A549 (cell line): ENCODE data around the gene TCF4. TPM values are rescaled to one million over a fixed set of nuclear protein-coding genes. Genes with fewer than 3 reads are reported as not detected.

Source experiments
- ATAC-seq, 2 experiments: fragments of 200-7000 bp in 1 of 2; fragments of >200 bp in 1 of 2; cut with Nextera tagmentation in 1 of 2; cut with Tn5 transposase in 1 of 2; 3 replicates each; pipeline versions ENCODE4 v1.8.0 to v1.9.1; 2018 to 2020; ENCODE audit warnings: mild to moderate bottlenecking in 1 of 2, moderate library complexity in 1 of 2
- CTCF ChIA-PET: fragments of 300-600 bp; sonication (Branson Sonifier 250); formaldehyde crosslinking; extraction: SDS; loops from one replicate; lab custom pipeline; 2021; ENCODE audit warnings: antibody characterized with exemption, inconsistent platforms; lab: Yijun Ruan, JAX
- POLR2A ChIA-PET: fragments of 350-600 bp; formaldehyde crosslinking; extraction: SDS; loops from one replicate; lab custom pipeline; 2021; ENCODE audit warnings: antibody characterized with exemption, inconsistent platforms; lab: Yijun Ruan, JAX
- DNase-seq, 2 experiments: peaks; one replicate each; pipeline versions ENCODE4 v3.0.0 to v3.0.0-alpha.2; 2011 to 2016; ENCODE audit warnings: low read depth in 1 of 2, low spot score in 1 of 2
- FAIRE-seq: peaks from 2 replicates; lab custom pipeline; 2011; peaks lifted over from hg19 to GRCh38; lab: Jason Lieb, UNC
- H3K27ac ChIP-seq, 2 experiments: fragments of >200 bp; sonication (Bioruptor Twin); formaldehyde crosslinking; 3 replicates each; pipeline ENCODE4 v1.5.1; 2016 to 2017
- H3K4me1 ChIP-seq: fragments of >200 bp; sonication (Bioruptor Twin); formaldehyde crosslinking; 3 replicates; pipeline ENCODE4 v1.6.1; 2016
- H3K4me2 ChIP-seq: fragments of >200 bp; sonication (Bioruptor Twin); formaldehyde crosslinking; 3 replicates; pipeline ENCODE4 v1.6.1; 2016
- H3K4me3 ChIP-seq: fragments of >200 bp; sonication (Bioruptor Twin); formaldehyde crosslinking; 3 replicates; pipeline ENCODE4 v1.5.1; 2016
- H3K9me3 ChIP-seq: fragments of >200 bp; sonication (Bioruptor Twin); formaldehyde crosslinking; 3 replicates; pipeline ENCODE4 v1.6.1; 2016
- BHLHE40 ChIP-seq: IDR thresholded peaks from 2 replicates; pipeline ENCODE4 v1.6.1; 2012; ENCODE audit warnings: low read depth, low read length, inconsistent platforms
- EHF ChIP-seq: fragments of 250-450 bp; sonication (Bioruptor Pico); IDR thresholded peaks from 2 replicates; pipeline ENCODE4 v1.5.0; 2020; ENCODE audit warnings: mild to moderate bottlenecking
- EHMT2 ChIP-seq: fragments of 200-600 bp; sonication (generic); IDR thresholded peaks from 2 replicates; pipeline ENCODE4 v1.6.1; 2016; ENCODE audit warnings: antibody characterized with exemption, low read depth, mild to moderate bottlenecking, moderate library complexity
- ELK1 ChIP-seq: fragments of 150-350 bp; IDR thresholded peaks from 2 replicates; pipeline ENCODE4 v1.6.1; 2014; ENCODE audit warnings: low read depth, mild to moderate bottlenecking, low read length
- FOSB ChIP-seq: fragments of 250-450 bp; sonication (Bioruptor Pico); IDR thresholded peaks from 2 replicates; pipeline ENCODE4 v1.5.0; 2020; ENCODE audit warnings: mild to moderate bottlenecking, moderate library complexity
- GATA3 ChIP-seq: IDR thresholded peaks from 2 replicates; pipeline ENCODE4 v1.6.1; 2012; ENCODE audit warnings: borderline replicate concordance
- HES2 ChIP-seq: fragments of >200 bp; sonication (Bioruptor Twin); formaldehyde crosslinking; IDR thresholded peaks from 2 replicates; pipeline ENCODE4 v1.6.1; 2016
- HEYL ChIP-seq: fragments of 250-450 bp; sonication (Bioruptor Pico); IDR thresholded peaks from 2 replicates; pipeline ENCODE4 v1.8.0; 2021; ENCODE audit warnings: mild to moderate bottlenecking, moderate library complexity
- HMGXB4 ChIP-seq: fragments of 250-450 bp; sonication (Bioruptor Pico); IDR thresholded peaks from 2 replicates; pipeline ENCODE4 v1.5.0; 2021; ENCODE audit warnings: mild to moderate bottlenecking, moderate library complexity, borderline replicate concordance
- HOXB13 ChIP-seq: fragments of 250-450 bp; sonication (Bioruptor Pico); IDR thresholded peaks from 2 replicates; pipeline ENCODE4 v1.5.0; 2020; ENCODE audit warnings: low read depth, mild to moderate bottlenecking, moderate library complexity
- JUN ChIP-seq, 2 experiments: fragments of >200 bp; sonication (Bioruptor Twin); formaldehyde crosslinking; IDR thresholded peaks; 2 replicates in 1 of 2; 3 replicates in 1 of 2; pipeline ENCODE4 v1.6.1; 2016 to 2017
- MAZ ChIP-seq: fragments of 150-350 bp; IDR thresholded peaks from 2 replicates; pipeline ENCODE4 v1.6.1; 2014; ENCODE audit warnings: antibody characterized with exemption, low read depth, low read length, borderline replicate concordance
- MYC ChIP-seq: IDR thresholded peaks from 2 replicates; pipeline ENCODE4 v1.6.1; 2012; ENCODE audit warnings: mild to moderate bottlenecking, inconsistent platforms, low read length, improper control_type of control experiment, borderline replicate concordance
- NR3C1 ChIP-seq: fragments of >200 bp; sonication (Bioruptor Twin); formaldehyde crosslinking; IDR thresholded peaks from 3 replicates; pipeline ENCODE4 v1.6.1; 2017
- PBX3 ChIP-seq: IDR thresholded peaks from 2 replicates; pipeline ENCODE4 v1.6.1; 2012
- PHF8 ChIP-seq: fragments of 200-600 bp; sonication (generic); IDR thresholded peaks from 2 replicates; pipeline ENCODE4 v1.6.1; 2016; ENCODE audit warnings: low read depth, mild to moderate bottlenecking, antibody characterized with exemption, moderate library complexity, borderline replicate concordance
- RAD21 ChIP-seq, 2 experiments: fragments of >200 bp in 1 of 2; sonication (Bioruptor Twin) in 1 of 2; formaldehyde crosslinking in 1 of 2; IDR thresholded peaks in 1 of 2; conservative IDR thresholded peaks in 1 of 2; 2 replicates in 1 of 2; 3 replicates in 1 of 2; pipeline ENCODE4 v1.6.1; 2012 to 2018; ENCODE audit warnings: inconsistent platforms in 1 of 2
- RCOR1 ChIP-seq: fragments of 150-350 bp; IDR thresholded peaks from 2 replicates; pipeline ENCODE4 v1.6.1; 2014; ENCODE audit warnings: antibody characterized with exemption, low read length, low read depth
- RFX5 ChIP-seq: fragments of 450-650 bp; IDR thresholded peaks from 2 replicates; pipeline ENCODE4 v1.7.1; 2014; ENCODE audit warnings: antibody characterized with exemption, mild to moderate bottlenecking, moderate library complexity
- SREBF2 ChIP-seq: fragments of 450-650 bp; IDR thresholded peaks from 2 replicates; pipeline ENCODE4 v1.6.1; 2014; ENCODE audit warnings: mild to moderate bottlenecking, moderate library complexity
- TP53 ChIP-seq: fragments of 250-450 bp; sonication (Bioruptor Pico); IDR thresholded peaks from 2 replicates; pipeline ENCODE4 v1.5.0; 2021; ENCODE audit warnings: mild to moderate bottlenecking, moderate library complexity
- ZFP36 ChIP-seq: fragments of 450-650 bp; IDR thresholded peaks from 2 replicates; pipeline ENCODE4 v1.6.1; 2014; ENCODE audit warnings: borderline replicate concordance; ENCODE audit not compliant: partially characterized antibody
- WGBS: methylation state at CpG from one replicate; pipeline ENCODE4 v1.1.6; 2017; ENCODE audit errors: missing lambda C conversion rate; 5-methylcytosine and 5-hydroxymethylcytosine counted together
- polyA plus RNA-seq, 4 experiments: library from polyadenylated mRNA; depleted of rRNA in 3 of 4; stranded (reverse); fragments of >200 nt; fragmentation: RNase III in 1 of 4; extraction: RNeasy Plus Mini Kit Qiagen cat#74134 plus additional on column Dnase treatment in 1 of 4; gene quantifications; 2 replicates in 3 of 4; 3 replicates in 1 of 4; pipeline ENCODE4 v1.2.3, GENCODE V29; 2011 to 2017
- TF ChIP-seq, protein P1 (sequence below): fragments of >200 bp; sonication (Bioruptor Twin); formaldehyde crosslinking; IDR thresholded peaks from 3 replicates; pipeline ENCODE4 v1.5.1; 2016

TCF4 gene
- polyA plus RNA-seq, 2 of the 4 experiments (the other 2 are of a cell fraction): 3.0 to 4.0 TPM

GRCh38 chr18:55473560-55473959 lies 114.4 kb downstream of the TCF4 start:
- no peaks in the 10 kb centered on the region for H3K9me3 ChIP-seq
- no peak for ATAC-seq
- no peak for TF ChIP-seq ELK1
- no peak for TF ChIP-seq EHF
- no peak for TF ChIP-seq TP53 (CRISPR knock-in tag)
- TF ChIP-seq GATA3: no peak
- no peak for TF ChIP-seq MYC
- TF ChIP-seq JUN (IDR thresholded peaks at IDR 0.05): no peak
- no peak for TF ChIP-seq MAZ
- TF ChIP-seq, protein P1, sequence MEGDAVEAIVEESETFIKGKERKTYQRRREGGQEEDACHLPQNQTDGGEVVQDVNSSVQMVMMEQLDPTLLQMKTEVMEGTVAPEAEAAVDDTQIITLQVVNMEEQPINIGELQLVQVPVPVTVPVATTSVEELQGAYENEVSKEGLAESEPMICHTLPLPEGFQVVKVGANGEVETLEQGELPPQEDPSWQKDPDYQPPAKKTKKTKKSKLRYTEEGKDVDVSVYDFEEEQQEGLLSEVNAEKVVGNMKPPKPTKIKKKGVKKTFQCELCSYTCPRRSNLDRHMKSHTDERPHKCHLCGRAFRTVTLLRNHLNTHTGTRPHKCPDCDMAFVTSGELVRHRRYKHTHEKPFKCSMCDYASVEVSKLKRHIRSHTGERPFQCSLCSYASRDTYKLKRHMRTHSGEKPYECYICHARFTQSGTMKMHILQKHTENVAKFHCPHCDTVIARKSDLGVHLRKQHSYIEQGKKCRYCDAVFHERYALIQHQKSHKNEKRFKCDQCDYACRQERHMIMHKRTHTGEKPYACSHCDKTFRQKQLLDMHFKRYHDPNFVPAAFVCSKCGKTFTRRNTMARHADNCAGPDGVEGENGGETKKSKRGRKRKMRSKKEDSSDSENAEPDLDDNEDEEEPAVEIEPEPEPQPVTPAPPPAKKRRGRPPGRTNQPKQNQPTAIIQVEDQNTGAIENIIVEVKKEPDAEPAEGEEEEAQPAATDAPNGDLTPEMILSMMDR: no peak
- TF ChIP-seq HMGXB4 (CRISPR knock-in tag): no peak
- no peak for TF ChIP-seq RAD21 (conservative IDR thresholded peaks at IDR 0.05 in 1 of 2, IDR thresholded peaks at IDR 0.05 in 1 of 2)
- TF ChIP-seq RCOR1: no peak
- TF ChIP-seq, all 56 proteins: peak for 0
- ChIA-PET POLR2A (no interaction called here), CTCF (no interaction called here)
- Histone ChIP-seq H3K4me1 (no peaks in the 10 kb centered on the region), H3K4me3 (no peak overlapping the region), H3K4me2 (no peak overlapping the region), H3K27ac (no peak overlapping the region)
- DNase-seq: no peak
- FAIRE-seq: no peak

DNA sequence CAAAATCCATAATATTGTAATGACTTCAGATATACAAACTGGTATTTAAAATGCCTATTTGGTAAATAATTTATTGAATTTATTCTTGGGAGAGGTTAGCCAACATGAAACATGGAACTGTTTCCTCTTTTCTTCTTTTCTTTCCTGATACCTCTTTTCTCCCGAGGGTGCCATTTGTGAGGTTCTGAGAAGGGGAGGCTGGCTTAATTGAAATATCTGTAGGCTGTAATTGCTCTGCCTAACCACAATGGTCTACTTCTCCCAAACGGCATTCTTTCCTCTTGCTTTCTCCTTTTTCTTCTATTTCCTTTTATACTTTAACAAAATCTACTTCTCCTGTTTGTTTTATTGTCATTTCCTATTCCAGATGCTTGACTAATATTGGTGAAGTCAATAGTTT lies 114.9 kb downstream of the TCF4 start:
- TF ChIP-seq FOSB (CRISPR knock-in tag) (no peak), PBX3 (no peak), BHLHE40 (no peak), RFX5 (no peak), MAZ (no peak), EHF (no peak), HEYL (CRISPR knock-in tag) (no peak), ZFP36 (no peak)
- no peak overlapping the region for H3K27ac ChIP-seq
- no peaks in the 10 kb centered on the region for H3K9me3 ChIP-seq
- FAIRE-seq (no peak), ATAC-seq (no peak), DNase-seq (no peak)
- 47% methylated on average over 2 of the region's 2 CpGs for WGBS
- no peaks in the 10 kb centered on the region for H3K4me1 ChIP-seq
- no peak overlapping the region for H3K4me2 ChIP-seq
- no peak overlapping the region for H3K4me3 ChIP-seq
- ChIA-PET POLR2A (no interaction called here), CTCF (no interaction called here)

- H3K4me1 ChIP-seq: no peaks in the 10 kb centered on the region
- ATAC-seq (no peak), DNase-seq (no peak), FAIRE-seq (no peak)
- H3K9me3 ChIP-seq: no peaks in the 10 kb centered on the region
- CTCF ChIA-PET: no interaction called here
- H3K27ac ChIP-seq: no peak overlapping the region
- WGBS: 73% methylated on average over 4 of the region's 4 CpGs
- no peak overlapping the region for H3K4me2 ChIP-seq
- H3K4me3 ChIP-seq: no peak overlapping the region
- TF ChIP-seq NR3C1 (no peak), FOSB (CRISPR knock-in tag) (no peak), EHMT2 (no peak), HES2 (no peak), PBX3 (no peak), SREBF2 (no peak), HOXB13 (no peak), RCOR1 (no peak), PHF8 (no peak)
- TF ChIP-seq, protein P1: no peak
- TF ChIP-seq, all 56 proteins: peak for 0
- POLR2A ChIA-PET: no interaction called here
Measured at GRCh38 chr18:55470826-55471225, 117.2 kb downstream of the TCF4 start.
